Rectal smooth muscle tissue (tissue), 1 donor: ENCODE measurements around the gene NAA38.

Source experiments
- H3K27ac ChIP-seq: one replicate; pipeline ENCODE4 v1.7.0; 2013; ENCODE audit warnings: low read depth, low read length, inconsistent platforms
- H3K27me3 ChIP-seq: one replicate; pipeline ENCODE4 v1.7.0; 2013; ENCODE audit warnings: low read length; ENCODE audit not compliant: control insufficient read depth, insufficient read depth
- H3K36me3 ChIP-seq: one replicate; pipeline ENCODE4 v1.7.0; 2013; ENCODE audit warnings: low read length; ENCODE audit not compliant: control insufficient read depth, insufficient read depth
- H3K4me1 ChIP-seq: one replicate; pipeline ENCODE4 v1.7.0; 2013; ENCODE audit warnings: low read length; ENCODE audit not compliant: control insufficient read depth, insufficient read depth
- H3K4me3 ChIP-seq: one replicate; pipeline ENCODE4 v1.7.0; 2013; ENCODE audit warnings: low read length
- H3K9ac ChIP-seq: one replicate; pipeline ENCODE4 v1.7.0; 2013; ENCODE audit warnings: low read length

Gene NAA38

GRCh38 chr17:7848131-7848579, 9.2 kb downstream of the NAA38 start:
- Histone ChIP-seq H3K4me1 (peaks cover 10% of the 10 kb centered on the region), H3K36me3 (peaks cover 32% of the 10 kb centered on the region), H3K4me3 (no peak overlapping the region), H3K27ac (no peak overlapping the region), H3K9ac (no peak overlapping the region), H3K27me3 (no peaks in the 10 kb centered on the region)

- Histone ChIP-seq H3K27ac (no peak overlapping the region), H3K4me1 (peaks cover 11% of the 10 kb centered on the region), H3K27me3 (no peaks in the 10 kb centered on the region), H3K36me3 (peaks cover 26% of the 10 kb centered on the region), H3K9ac (no peak overlapping the region), H3K4me3 (no peak overlapping the region)
Observed at GRCh38 chr17:7846765-7847661, 10.3 kb downstream of the NAA38 start.

GRCh38 chr17:7846063-7846735, 11.2 kb downstream of the NAA38 start:
- Histone ChIP-seq H3K9ac (no peak overlapping the region), H3K4me3 (no peak overlapping the region), H3K4me1 (peaks cover 14% of the 10 kb centered on the region), H3K36me3 (peaks cover 26% of the 10 kb centered on the region), H3K27me3 (no peaks in the 10 kb centered on the region), H3K27ac (no peak overlapping the region)

GRCh38 chr17:7845359-7846062, 11.8 kb downstream of the NAA38 start:
- Histone ChIP-seq H3K27ac (peak overlapping the region; percentile 79), H3K27me3 (no peaks in the 10 kb centered on the region), H3K9ac (peak overlapping the region; percentile 49), H3K4me3 (peak overlapping the region; percentile 90), H3K4me1 (peaks cover 16% of the 10 kb centered on the region), H3K36me3 (peaks cover 21% of the 10 kb centered on the region)

GRCh38 chr17:7844292-7845154, 12.8 kb downstream of the NAA38 start:
- Histone ChIP-seq H3K36me3 (peaks cover 19% of the 10 kb centered on the region), H3K4me1 (peaks cover 16% of the 10 kb centered on the region), H3K27ac (peak overlapping the region; percentile 96), H3K9ac (peak overlapping the region; percentile 86), H3K27me3 (no peaks in the 10 kb centered on the region), H3K4me3 (peak overlapping the region; percentile 90)

- H3K4me1 ChIP-seq = peaks cover 17% of the 10 kb centered on the region
- H3K4me3 ChIP-seq = peak overlapping the region; percentile 90
- H3K27me3 ChIP-seq = no peaks in the 10 kb centered on the region
- peak overlapping the region; percentile 96 for H3K27ac ChIP-seq
- H3K36me3 ChIP-seq = peaks cover 15% of the 10 kb centered on the region
- H3K9ac ChIP-seq = peak overlapping the region; percentile 94
Observed at GRCh38 chr17:7843536-7844291, 13.6 kb downstream of the NAA38 start.

GRCh38 chr17:7843257-7843535, 14.2 kb downstream of the NAA38 start:
- peaks cover 15% of the 10 kb centered on the region for H3K36me3 ChIP-seq
- no peaks in the 10 kb centered on the region for H3K27me3 ChIP-seq
- peaks cover 20% of the 10 kb centered on the region for H3K4me1 ChIP-seq

GRCh38 chr17:7842380-7843256, 14.7 kb downstream of the NAA38 start:
- no peaks in the 10 kb centered on the region for H3K27me3 ChIP-seq
- H3K4me1 ChIP-seq = peaks cover 20% of the 10 kb centered on the region
- H3K36me3 ChIP-seq = peaks cover 15% of the 10 kb centered on the region
- peak overlapping the region; percentile 90 for H3K4me3 ChIP-seq
- H3K27ac ChIP-seq = peak overlapping the region; percentile 96
- H3K9ac ChIP-seq = peak overlapping the region; percentile 94

More at GRCh38 chr17:7843257-7843535, 14.2 kb downstream of the NAA38 start:
- peak overlapping the region; percentile 96 for H3K27ac ChIP-seq
- peak overlapping the region; percentile 90 for H3K4me3 ChIP-seq
- peak overlapping the region; percentile 94 for H3K9ac ChIP-seq

GRCh38 chr17:7841915-7842379, 15.4 kb downstream of the NAA38 start:
- Histone ChIP-seq H3K36me3 (peaks cover 12% of the 10 kb centered on the region), H3K9ac (peak overlapping the region; percentile 94), H3K4me1 (peaks cover 27% of the 10 kb centered on the region), H3K4me3 (peak overlapping the region; percentile 90), H3K27ac (peak overlapping the region; percentile 96), H3K27me3 (no peaks in the 10 kb centered on the region)

GRCh38 chr17:7841396-7841914, 15.9 kb downstream of the NAA38 start:
- H3K27ac ChIP-seq = peak overlapping the region; percentile 96
- H3K27me3 ChIP-seq = no peaks in the 10 kb centered on the region
- peak overlapping the region; percentile 90 for H3K4me3 ChIP-seq
- H3K36me3 ChIP-seq = peaks cover 7% of the 10 kb centered on the region
- H3K4me1 ChIP-seq = peaks cover 31% of the 10 kb centered on the region
- H3K9ac ChIP-seq = peak overlapping the region; percentile 94
